Peyer's patch (tissue), 4 donors: ENCODE results near the gene SYT6. TPM values are rescaled to one million over a fixed set of nuclear protein-coding genes. Genes with fewer than 3 reads are reported as not detected.
"Not testable (repeated sequence)": the region's sequence is repeated elsewhere in the genome, so short reads cannot be mapped to it uniquely, and the experiment has no call there.

Experiments used
- DNase-seq, 3 donors: peaks; one replicate each; pipeline ENCODE4 v3.0.0-alpha.2; 2017 to 2019
- H3K27ac ChIP-seq, 4 donors: fragments of 200-600 bp; sonication (generic); one replicate each; pipeline ENCODE4 v1.5.1; 2016 to 2019
- H3K27me3 ChIP-seq, 2 donors: fragments of 200-600 bp; sonication (generic); one replicate each; pipeline ENCODE4 v1.5.1; 2019
- H3K36me3 ChIP-seq, 3 donors: fragments of 200-600 bp; sonication (generic); one replicate each; pipeline ENCODE4 v1.5.1; 2016 to 2019
- H3K4me1 ChIP-seq, 4 donors: fragments of 200-600 bp; sonication (generic); one replicate each; pipeline ENCODE4 v1.5.1; 2016 to 2019
- H3K4me3 ChIP-seq, 4 donors: fragments of 200-600 bp; sonication (generic); 1 replicate in 3 of 4; 2 replicates in 1 of 4; pipeline ENCODE4 v1.5.1; 2016 to 2019; ENCODE audit warnings: mild to moderate bottlenecking in 1 of 4
- H3K9me3 ChIP-seq, 4 donors: fragments of 200-600 bp; sonication (generic); one replicate each; pipeline ENCODE4 v1.5.1; 2016 to 2019; ENCODE audit warnings: mild to moderate bottlenecking in 1 of 4
- CTCF ChIP-seq, 6 experiments: fragments of 450-650 bp in 4 of 6; fragments of 200-600 bp in 2 of 6; sonication (generic) in 1 of 6; IDR thresholded peaks; one replicate each; pipeline ENCODE4 v1.5.1; 2017 to 2019; ENCODE audit warnings: antibody characterized with exemption in 6 of 6, mild to moderate bottlenecking in 3 of 6, moderate library complexity in 1 of 6
- POLR2A ChIP-seq, 2 donors: fragments of 450-650 bp; IDR thresholded peaks; one replicate each; pipeline ENCODE4 v1.5.1; 2017; ENCODE audit warnings: antibody characterized with exemption in 2 of 2, mild to moderate bottlenecking in 2 of 2, moderate library complexity in 2 of 2
- total RNA-seq, 4 donors: library from RNA; depleted of rRNA; stranded (reverse); fragments of >200 nt; gene quantifications; one replicate each; pipeline ENCODE4 v1.1.0, GENCODE V29; 2016

SYT6 gene
- total RNA-seq, 4 donors from 2014 or later: not detected

DNA sequence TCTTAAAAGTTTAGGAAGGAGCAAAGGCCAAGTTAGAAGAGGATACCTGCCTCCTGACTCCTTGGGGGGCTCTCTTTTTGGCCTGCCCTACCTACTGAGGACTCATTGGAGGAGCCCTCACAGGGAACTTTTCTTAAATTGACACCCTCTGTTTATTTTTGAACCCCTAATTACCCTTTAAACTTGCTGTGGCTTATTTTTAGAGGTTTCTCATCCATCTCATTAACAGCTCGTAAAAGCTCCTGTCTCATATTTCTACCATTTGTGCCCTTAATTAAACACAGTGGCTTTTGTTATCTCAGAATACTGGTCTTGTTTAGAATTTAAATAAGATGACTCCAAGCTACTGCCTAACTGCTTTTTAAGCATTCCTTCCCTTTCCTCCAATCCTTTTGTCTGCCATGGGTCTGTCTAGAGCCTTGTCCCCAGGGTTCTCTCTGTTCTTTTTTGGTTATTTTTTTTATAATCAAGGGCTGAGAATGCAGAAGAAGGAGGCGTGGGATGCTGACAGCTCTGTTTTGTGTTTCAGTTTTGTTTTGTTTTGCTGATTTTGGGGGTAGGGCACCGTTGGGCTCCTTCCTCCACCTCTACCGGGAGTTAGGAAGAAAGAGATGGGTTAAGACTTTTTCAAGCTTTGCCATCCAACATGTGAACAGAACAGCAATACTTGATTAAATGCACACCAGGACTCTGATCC is 78.0 kb downstream of the SYT6 start:
- TF ChIP-seq POLR2A (IDR thresholded peaks at IDR 0.05) (no peak), CTCF (IDR thresholded peaks at IDR 0.05) (no peak)
- no peak for DNase-seq
- Histone ChIP-seq H3K4me1 (no peaks in the 10 kb centered on the region), H3K9me3 (peaks cover 0 to 7% (median 0%) of the 10 kb centered on the region in 4 donors), H3K27me3 (no peaks in the 10 kb centered on the region), H3K36me3 (no peaks in the 10 kb centered on the region), H3K27ac (no peak overlapping the region), H3K4me3 (no peak overlapping the region)

- Histone ChIP-seq H3K27me3 (no peaks in the 10 kb centered on the region), H3K36me3 (no peaks in the 10 kb centered on the region), H3K4me3 (no peak overlapping the region), H3K4me1 (no peaks in the 10 kb centered on the region), H3K27ac (no peak overlapping the region), H3K9me3 (peaks cover 0 to 7% (median 0%) of the 10 kb centered on the region in 4 donors)
- TF ChIP-seq POLR2A (IDR thresholded peaks at IDR 0.05): no peak
- TF ChIP-seq CTCF (IDR thresholded peaks at IDR 0.05): no peak
- no peak for DNase-seq
Measured at GRCh38 chr1:114075105-114075504, 78.6 kb downstream of the SYT6 start.

DNA sequence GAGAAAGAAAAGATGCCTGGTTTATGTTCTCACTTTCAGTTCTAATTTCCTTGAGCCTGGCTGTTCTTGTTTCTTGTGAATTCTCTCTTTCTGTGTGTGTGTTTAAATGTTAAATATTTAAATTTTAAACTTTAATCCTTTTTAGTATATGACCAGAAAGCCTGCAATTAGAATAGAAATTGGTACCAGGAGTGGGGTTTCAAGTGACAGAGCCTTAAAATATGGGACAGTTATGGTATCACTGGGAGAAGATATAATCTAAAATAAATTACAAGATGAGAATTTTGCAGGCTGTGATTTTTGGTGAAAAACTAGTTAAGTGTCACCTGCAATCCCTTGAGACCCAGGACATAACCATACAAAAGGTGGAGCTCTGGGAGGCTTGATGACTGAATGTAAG is 81.4 kb downstream of the SYT6 start:
- TF ChIP-seq CTCF (IDR thresholded peaks at IDR 0.05) (no peak), POLR2A (IDR thresholded peaks at IDR 0.05) (no peak)
- Histone ChIP-seq H3K4me1 (no peaks in the 10 kb centered on the region), H3K9me3 (peaks cover 0 to 7% (median 0%) of the 10 kb centered on the region in 4 donors), H3K27me3 (no peaks in the 10 kb centered on the region), H3K4me3 (no peak overlapping the region), H3K36me3 (no peaks in the 10 kb centered on the region), H3K27ac (no peak overlapping the region)
- DNase-seq: no peak

DNA sequence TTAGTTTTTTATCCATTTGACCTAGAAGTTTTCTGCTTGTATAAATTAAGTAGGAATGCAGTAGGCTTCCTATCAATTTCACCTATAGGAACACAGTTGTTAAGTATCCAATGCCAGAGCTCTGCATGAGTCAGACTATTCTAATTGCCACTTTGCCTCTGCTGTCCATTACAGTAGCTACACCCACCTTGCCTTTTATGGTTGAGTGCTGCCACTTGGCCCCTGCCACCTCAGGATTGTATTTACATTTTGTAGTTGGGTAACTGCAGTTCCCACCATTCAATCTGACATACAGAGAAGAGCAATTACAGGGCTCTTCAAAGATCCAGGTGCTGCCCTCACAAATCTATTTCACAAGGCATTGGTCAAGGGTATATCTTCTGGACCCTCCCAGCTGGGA is 83.9 kb downstream of the SYT6 start:
- not testable (repeated sequence) for H3K36me3 ChIP-seq, H3K9me3 ChIP-seq, H3K4me3 ChIP-seq, H3K27ac ChIP-seq, DNase-seq, H3K27me3 ChIP-seq, H3K4me1 ChIP-seq

- H3K36me3 ChIP-seq, H3K27ac ChIP-seq, DNase-seq, H3K27me3 ChIP-seq, H3K4me1 ChIP-seq, H3K9me3 ChIP-seq, H3K4me3 ChIP-seq: not testable (repeated sequence)
Measured at GRCh38 chr1:114068684-114069083, 85.0 kb downstream of the SYT6 start.

DNA sequence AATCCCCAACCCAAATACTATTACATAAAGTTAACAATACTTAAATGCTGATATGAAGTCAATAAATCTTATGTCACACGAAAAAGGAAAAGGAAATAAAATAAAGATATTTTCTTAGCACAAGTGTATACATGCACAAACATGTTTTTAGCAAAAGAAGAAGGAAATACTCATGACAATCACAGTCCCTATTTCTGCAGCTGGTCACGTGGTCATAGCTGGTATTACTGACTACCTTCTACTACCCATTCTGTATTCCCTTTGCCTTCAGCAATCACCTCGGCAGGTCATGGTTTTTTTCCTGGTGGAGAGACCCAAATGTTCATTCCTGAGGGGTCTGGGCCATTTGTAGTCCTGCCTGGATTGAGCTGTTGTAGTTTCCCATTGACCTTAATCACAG is 88.0 kb downstream of the SYT6 start:
- DNase-seq, H3K4me1 ChIP-seq, H3K9me3 ChIP-seq, H3K36me3 ChIP-seq, H3K4me3 ChIP-seq, H3K27me3 ChIP-seq, H3K27ac ChIP-seq: not testable (repeated sequence)

- no peak for DNase-seq
- no peaks in the 10 kb centered on the region for H3K27me3 ChIP-seq
- TF ChIP-seq POLR2A (IDR thresholded peaks at IDR 0.05): no peak
- no peak for TF ChIP-seq CTCF (IDR thresholded peaks at IDR 0.05)
- H3K4me1 ChIP-seq: no peaks in the 10 kb centered on the region
- no peak overlapping the region for H3K27ac ChIP-seq
- peaks cover 0 to 4% (median 0%) of the 10 kb centered on the region in 4 donors for H3K9me3 ChIP-seq
- H3K4me3 ChIP-seq: no peak overlapping the region
- no peaks in the 10 kb centered on the region for H3K36me3 ChIP-seq
Measured at GRCh38 chr1:114063544-114063943, 90.1 kb downstream of the SYT6 start.
